Heart right ventricle (tissue), 16 donors: ENCODE measurements around the gene KIF26B. TPM values are rescaled to one million over a fixed set of nuclear protein-coding genes. Genes with fewer than 3 reads are reported as not detected.
A peak's percentile ranks its signal among the peaks of the same experiment; 100 is the strongest.
"Not testable (repeated sequence)": the region's sequence is repeated elsewhere in the genome, so short reads cannot be mapped to it uniquely, and the experiment has no call there.

Experiments
- ATAC-seq, 8 donors: fragments of 200-7000 bp; cut with Tn5 transposase; one replicate each; pipeline ENCODE4 v1.9.1; 2020; ENCODE audit warnings: mild to moderate bottlenecking in 8 of 8, moderate library complexity in 8 of 8, moderate number of reproducible peaks in 1 of 8
- DNase-seq, 2 donors: peaks; one replicate each; pipeline ENCODE4 v3.0.0-alpha.2; 2020
- H3K27ac ChIP-seq, 10 donors: fragments of 200-600 bp; sonication (generic) in 2 of 10; one replicate each; pipeline versions ENCODE4 v1.5.0 to v1.8.0; 2020 to 2022; ENCODE audit warnings: mild to moderate bottlenecking in 3 of 10
- H3K27me3 ChIP-seq, 7 donors: fragments of 200-600 bp; one replicate each; pipeline ENCODE4 v1.8.0; 2021 to 2022; ENCODE audit warnings: mild to moderate bottlenecking in 2 of 7
- H3K36me3 ChIP-seq, 9 donors: fragments of 200-600 bp; sonication (generic) in 1 of 9; one replicate each; pipeline versions ENCODE4 v1.5.0 to v1.8.0; 2020 to 2022; ENCODE audit warnings: mild to moderate bottlenecking in 2 of 9
- H3K4me1 ChIP-seq, 9 donors: fragments of 200-600 bp; sonication (generic) in 1 of 9; one replicate each; pipeline versions ENCODE4 v1.5.0 to v1.8.0; 2020 to 2022; ENCODE audit warnings: mild to moderate bottlenecking in 4 of 9
- H3K4me3 ChIP-seq, 10 donors: fragments of 200-600 bp; sonication (generic) in 2 of 10; one replicate each; pipeline versions ENCODE4 v1.5.0 to v1.8.0; 2020 to 2022; ENCODE audit warnings: mild to moderate bottlenecking in 7 of 10, moderate library complexity in 2 of 10
- H3K9me3 ChIP-seq, 11 donors: fragments of 200-600 bp in 10 of 11; sonication (generic) in 2 of 11; one replicate each; pipeline versions ENCODE4 v1.5.0 to v1.8.0; 2013 to 2022; ENCODE audit warnings: mild to moderate bottlenecking in 2 of 11, control low read depth in 1 of 11, moderate library complexity in 1 of 11
- WGBS, 2 donors: extraction: QIAGEN DNeasy Blood & Tissue Kit; methylation state at CpG; one replicate each; pipeline ENCODE4 v1.1.7; 2013; ENCODE audit warnings: inconsistent platforms in 1 of 2; 5-methylcytosine and 5-hydroxymethylcytosine counted together
- intact Hi-C, 10 donors: fragments of 100-400 bp; cut with DNase I; formaldehyde crosslinking; loops; one replicate each; pipeline versions ENCODE4 v1.11.1 to v1.14.2; 2022
- polyA plus RNA-seq, 2 donors: library from polyadenylated mRNA; stranded (reverse); fragments of 200-250 nt; gene quantifications; one replicate each; pipeline ENCODE4 v1.2.3, GENCODE V29; 2013
- total RNA-seq, 10 donors: library from RNA; stranded (reverse); fragmentation: NEBNext Ultra II Directional in 3 of 10; extraction: Animal tissue kit (Norgen Biotek cat#: 25700) in 3 of 10; gene quantifications; one replicate each; pipeline versions ENCODE4 v1.2.1 to v1.2.4, GENCODE V29; 2021 to 2023
- TF ChIP-seq, protein P1 (sequence below), 9 donors: fragments of 200-600 bp; sonication (generic) in 2 of 9; IDR thresholded peaks; one replicate each; pipeline versions ENCODE4 v1.5.0 to v1.8.0; 2021 to 2022; ENCODE audit warnings: antibody characterized with exemption in 9 of 9, mild to moderate bottlenecking in 5 of 9, moderate library complexity in 1 of 9
- donor health status: Arrhythmogenic right ventricular cardiomyopathy.
- donor health status: ischemic (EF 13 %, LVEDD 7.1; RV severe dilation, severe dysfunction).
- donor health status: healthy with polysubstance abuse.
- donor health status: DM: no; HTN: yes; CAD: no.
- donor health status: DM: no; HTN: no; CAD: no.
- donor health status: ischemic (EF 25% LVEDD 6.9; RV normal size, moderate dysfunction).
- donor health status: ischemic (EF 25% LVEDD 5.7; RV mildly dilated, moderate dysfunction).
- donor health status: healthy.
- donor health status: DM: yes; HTN: yes; CAD: no.
- donor health status: Ischemic cardiomyopathy.
- donor health status: ischemic (EF 35%, LVEDD 5.7; RV mildly dilated, moderate dysfunction).
- donor health status: nonischemic (EF 11% LVEDD 7.7; RV severe dilation, severe dysfunction).
- donor health status: DM: yes; HTN: yes; CAD: no.
- donor health status: PGD.
- donor health status: ischemic (EF 29% LVEDD 5.4; RV normal size, mild dysfunction).
- donor health status: nonischemic (EF 23%, LVEDD 6.1; RV moderate dilation, normal function).

Gene KIF26B
- total and polyA plus RNA-seq, 12 donors = 0.66 to 8.8 (median 2.8) TPM

- Histone ChIP-seq H3K4me3 (no peak overlapping the region), H3K4me1 (peaks cover 0 to 6% (median 0%) of the 10 kb centered on the region in 9 donors), H3K9me3 (no peaks in the 10 kb centered on the region), H3K27me3 (no peaks in the 10 kb centered on the region), H3K27ac (no peak overlapping the region), H3K36me3 (no peaks in the 10 kb centered on the region)
- TF ChIP-seq, protein P1, sequence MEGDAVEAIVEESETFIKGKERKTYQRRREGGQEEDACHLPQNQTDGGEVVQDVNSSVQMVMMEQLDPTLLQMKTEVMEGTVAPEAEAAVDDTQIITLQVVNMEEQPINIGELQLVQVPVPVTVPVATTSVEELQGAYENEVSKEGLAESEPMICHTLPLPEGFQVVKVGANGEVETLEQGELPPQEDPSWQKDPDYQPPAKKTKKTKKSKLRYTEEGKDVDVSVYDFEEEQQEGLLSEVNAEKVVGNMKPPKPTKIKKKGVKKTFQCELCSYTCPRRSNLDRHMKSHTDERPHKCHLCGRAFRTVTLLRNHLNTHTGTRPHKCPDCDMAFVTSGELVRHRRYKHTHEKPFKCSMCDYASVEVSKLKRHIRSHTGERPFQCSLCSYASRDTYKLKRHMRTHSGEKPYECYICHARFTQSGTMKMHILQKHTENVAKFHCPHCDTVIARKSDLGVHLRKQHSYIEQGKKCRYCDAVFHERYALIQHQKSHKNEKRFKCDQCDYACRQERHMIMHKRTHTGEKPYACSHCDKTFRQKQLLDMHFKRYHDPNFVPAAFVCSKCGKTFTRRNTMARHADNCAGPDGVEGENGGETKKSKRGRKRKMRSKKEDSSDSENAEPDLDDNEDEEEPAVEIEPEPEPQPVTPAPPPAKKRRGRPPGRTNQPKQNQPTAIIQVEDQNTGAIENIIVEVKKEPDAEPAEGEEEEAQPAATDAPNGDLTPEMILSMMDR (IDR thresholded peaks at IDR 0.05) = no peak
- no peak for DNase-seq
- ATAC-seq = no peak
- 84 to 89% methylated on average over 22 of the region's 22 CpGs for WGBS, 2 donors
- intact Hi-C loops = loop anchor here in 1 of 10 donors (10.0 kb wide), 2 partner anchors 182 to 668 kb away; partner anchors contain the start of gene KIF26B
Observed at GRCh38 chr1:245336149-245336983, 181.6 kb downstream of the KIF26B start.

GRCh38 chr1:245336984-245337355 is 182.2 kb downstream of the KIF26B start:
- 96 to 99% methylated on average over 2 of the region's 2 CpGs for WGBS, 2 donors
- H3K27ac ChIP-seq, DNase-seq, H3K4me1 ChIP-seq, H3K36me3 ChIP-seq, H3K27me3 ChIP-seq, H3K9me3 ChIP-seq, H3K4me3 ChIP-seq, ATAC-seq: not testable (repeated sequence)
- intact Hi-C loops = loop anchor here in 1 of 10 donors (10.0 kb wide), 2 partner anchors 182 to 668 kb away; partner anchors contain the start of gene KIF26B

DNA sequence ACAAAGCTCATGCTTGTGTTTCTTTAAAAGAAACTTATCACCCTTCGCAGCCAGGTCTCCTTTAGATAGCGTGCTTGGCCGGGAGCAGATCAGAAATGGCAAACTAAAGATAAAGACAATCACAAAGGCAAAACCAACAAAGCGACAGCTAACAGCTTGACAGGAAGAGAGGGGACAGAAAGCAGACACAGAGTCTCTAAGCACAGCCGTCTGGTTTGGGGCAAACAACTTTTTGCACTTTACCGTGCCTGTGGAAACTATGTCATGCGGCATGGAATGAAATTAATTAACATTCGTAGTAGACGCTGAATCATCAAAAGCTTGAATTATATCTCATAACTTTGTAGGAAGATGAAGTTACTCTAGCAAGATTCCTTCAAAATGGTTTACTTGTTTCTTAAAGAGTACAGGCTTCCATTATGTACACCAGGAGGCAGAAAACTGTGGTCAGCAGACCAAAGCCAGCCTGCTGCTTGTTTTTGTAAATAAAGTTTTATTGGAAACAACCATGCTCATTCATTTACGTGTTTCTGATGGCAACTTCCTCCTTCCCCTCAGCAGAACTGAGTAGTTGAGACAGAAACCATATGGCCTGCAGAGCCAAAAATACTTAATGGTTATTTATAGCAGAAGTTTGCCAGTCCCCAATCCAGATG is 183.2 kb downstream of the KIF26B start:
- intact Hi-C loops = loop anchor here in 1 of 10 donors (10.0 kb wide), 2 partner anchors 183 to 667 kb away; partner anchors contain the start of gene KIF26B
- Histone ChIP-seq H3K4me3 (no peak overlapping the region), H3K9me3 (no peaks in the 10 kb centered on the region), H3K36me3 (no peaks in the 10 kb centered on the region), H3K4me1 (peaks cover 0 to 6% (median 0%) of the 10 kb centered on the region in 9 donors), H3K27me3 (no peaks in the 10 kb centered on the region), H3K27ac (peak overlapping the region in 6 of 10 donors; percentile 2 to 60 (median 40))
- WGBS, 2 donors = 30 to 43% methylated on average over 10 of the region's 10 CpGs
- DNase-seq (peak in 1 of 2 donors; percentile 27), ATAC-seq (peak; percentile 29 to 91 (median 79))
- TF ChIP-seq, protein P1 (IDR thresholded peaks at IDR 0.05) = no peak

- Histone ChIP-seq H3K9me3 (no peaks in the 10 kb centered on the region), H3K27ac (peak overlapping the region in 3 of 10 donors; percentile 25 to 60 (median 53)), H3K36me3 (no peaks in the 10 kb centered on the region), H3K4me1 (peaks cover 0 to 6% (median 0%) of the 10 kb centered on the region in 9 donors), H3K4me3 (no peak overlapping the region), H3K27me3 (peaks cover 0 to 3% (median 0%) of the 10 kb centered on the region in 7 donors)
- intact Hi-C loops = loop anchor here in 1 of 10 donors (10.0 kb wide), 2 partner anchors 184 to 666 kb away; partner anchors contain the start of gene KIF26B
- 70 to 79% methylated on average over 5 of the region's 5 CpGs for WGBS, 2 donors
- DNase-seq (no peak), ATAC-seq (no peak)
- TF ChIP-seq, protein P1 (IDR thresholded peaks at IDR 0.05) = no peak
Observed at GRCh38 chr1:245338485-245338877, 183.7 kb downstream of the KIF26B start.
